NCI-H446 treated with DMSO at 0.1 percent for 48 hours (cell line): Measurements from ENCODE around the gene TSHZ2.

Experiments used
- DNase-seq: peaks from one replicate; lab custom pipeline; 2025; lab: John Stamatoyannopoulos, UW

The TSHZ2 gene

DNA sequence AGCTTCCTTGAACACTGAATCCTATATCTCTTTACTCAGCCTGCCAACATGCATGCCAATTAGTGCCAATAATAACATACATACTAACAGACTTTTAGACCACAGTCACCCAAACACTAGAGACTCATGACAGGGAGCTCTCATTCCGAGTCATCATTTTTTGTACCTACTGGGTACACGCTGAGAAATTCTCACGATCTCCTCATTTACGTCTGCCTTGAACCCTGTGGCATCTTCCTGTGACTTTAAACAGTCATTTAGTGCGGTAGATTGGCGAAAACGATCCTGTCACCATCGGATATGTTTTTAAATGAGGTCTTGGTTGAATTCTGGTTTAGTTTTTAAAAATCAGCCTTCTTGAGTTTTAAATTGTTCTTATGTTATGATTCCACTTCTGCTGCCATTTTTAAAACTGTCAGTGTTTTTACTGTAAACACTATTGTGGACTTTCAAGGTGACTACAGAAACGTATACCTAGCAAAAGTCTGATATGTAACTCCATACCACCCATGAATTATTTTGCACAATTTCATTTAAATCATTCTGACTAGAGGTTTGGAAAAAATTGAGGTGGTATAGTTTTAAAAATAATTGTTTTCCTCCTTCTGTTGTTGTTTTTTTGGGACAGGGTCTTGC lies 275.4 kb downstream of the TSHZ2 start:
- DNase-seq = no peak

DNA sequence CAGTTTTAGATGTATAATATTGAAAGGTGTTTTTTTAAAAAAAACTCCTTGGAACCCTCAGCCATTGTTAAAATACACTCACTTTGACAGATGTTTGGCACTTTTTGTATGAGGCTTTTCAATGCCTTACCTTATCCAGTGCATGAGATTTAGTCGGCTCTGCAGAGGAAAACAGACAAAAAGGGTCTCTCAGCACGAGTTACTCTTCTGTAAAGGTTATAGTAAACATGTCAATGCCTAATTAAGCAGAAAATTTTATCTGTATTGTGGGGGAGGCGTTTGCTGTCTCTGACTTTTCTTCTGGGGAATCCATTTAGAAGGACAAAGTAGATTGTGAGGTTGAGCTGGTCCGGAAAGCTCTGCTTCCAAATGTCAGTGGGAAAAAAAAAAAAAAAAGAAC lies 278.3 kb downstream of the TSHZ2 start:
- no peak for DNase-seq

DNA sequence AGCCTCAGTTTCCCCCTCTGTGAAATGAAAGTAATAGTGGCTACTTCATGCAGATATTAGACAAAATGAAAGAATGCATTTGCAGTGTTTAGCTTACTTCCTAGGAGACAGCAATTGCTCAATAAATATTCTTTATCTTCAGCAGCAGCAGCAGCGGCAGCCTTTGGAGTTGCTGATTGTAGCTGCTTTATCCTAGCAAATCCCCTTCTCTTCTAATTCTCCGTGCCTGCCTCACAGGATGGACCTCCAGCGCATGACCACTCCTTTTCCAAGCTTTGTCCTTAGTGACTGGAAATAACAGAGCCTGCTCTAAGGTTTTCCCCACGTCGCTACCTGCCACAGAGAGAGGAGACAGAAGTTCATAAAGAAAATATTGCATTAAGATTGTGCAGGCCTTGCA lies 279.8 kb downstream of the TSHZ2 start:
- no peak for DNase-seq

DNA sequence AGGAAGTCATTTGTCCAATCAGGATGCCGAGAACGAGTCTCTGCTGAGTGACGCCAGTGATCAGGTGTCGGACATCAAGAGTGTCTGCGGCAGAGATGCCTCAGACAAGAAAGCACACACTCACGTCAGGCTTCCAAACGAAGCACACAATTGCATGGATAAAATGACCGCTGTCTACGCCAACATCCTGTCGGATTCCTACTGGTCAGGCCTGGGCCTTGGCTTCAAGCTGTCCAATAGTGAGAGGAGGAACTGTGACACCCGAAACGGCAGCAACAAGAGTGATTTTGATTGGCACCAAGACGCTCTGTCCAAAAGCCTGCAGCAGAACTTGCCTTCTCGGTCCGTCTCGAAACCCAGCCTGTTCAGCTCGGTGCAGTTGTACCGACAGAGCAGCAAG lies 281.5 kb downstream of the TSHZ2 start:
- no peak for DNase-seq

DNA sequence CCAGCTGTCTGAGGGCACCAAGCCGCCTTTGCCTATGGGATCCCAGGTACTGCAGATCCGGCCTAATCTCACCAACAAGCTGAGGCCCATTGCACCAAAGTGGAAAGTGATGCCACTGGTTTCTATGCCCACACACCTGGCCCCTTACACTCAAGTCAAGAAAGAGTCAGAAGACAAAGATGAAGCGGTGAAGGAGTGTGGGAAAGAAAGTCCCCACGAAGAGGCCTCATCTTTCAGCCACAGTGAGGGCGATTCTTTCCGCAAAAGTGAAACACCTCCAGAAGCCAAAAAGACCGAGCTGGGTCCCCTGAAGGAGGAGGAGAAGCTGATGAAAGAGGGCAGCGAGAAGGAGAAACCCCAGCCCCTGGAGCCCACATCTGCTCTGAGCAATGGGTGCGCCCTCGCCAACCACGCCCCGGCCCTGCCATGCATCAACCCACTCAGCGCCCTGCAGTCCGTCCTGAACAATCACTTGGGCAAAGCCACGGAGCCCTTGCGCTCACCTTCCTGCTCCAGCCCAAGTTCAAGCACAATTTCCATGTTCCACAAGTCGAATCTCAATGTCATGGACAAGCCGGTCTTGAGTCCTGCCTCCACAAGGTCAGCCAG lies 283.0 kb downstream of the TSHZ2 start:
- DNase-seq = no peak

DNA sequence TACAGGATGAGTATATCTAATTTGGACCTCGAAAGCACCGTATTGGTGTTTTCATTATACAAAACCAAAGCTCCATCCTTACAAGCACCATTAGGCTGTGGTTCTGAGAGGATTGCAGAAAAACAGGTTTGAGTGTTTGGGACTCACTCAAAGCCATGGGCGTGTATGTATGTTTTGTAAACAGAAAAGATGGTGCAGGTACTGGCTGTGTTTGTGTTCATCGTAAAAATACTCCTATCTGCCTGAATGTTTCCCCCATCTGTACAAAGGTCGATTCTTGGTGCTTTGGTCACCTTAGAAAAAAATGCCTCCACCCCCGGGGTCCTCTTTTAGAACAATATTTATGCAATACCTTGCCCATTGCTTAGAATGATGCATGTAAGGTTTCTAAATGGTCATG lies 286.6 kb downstream of the TSHZ2 start:
- DNase-seq = no peak

DNA sequence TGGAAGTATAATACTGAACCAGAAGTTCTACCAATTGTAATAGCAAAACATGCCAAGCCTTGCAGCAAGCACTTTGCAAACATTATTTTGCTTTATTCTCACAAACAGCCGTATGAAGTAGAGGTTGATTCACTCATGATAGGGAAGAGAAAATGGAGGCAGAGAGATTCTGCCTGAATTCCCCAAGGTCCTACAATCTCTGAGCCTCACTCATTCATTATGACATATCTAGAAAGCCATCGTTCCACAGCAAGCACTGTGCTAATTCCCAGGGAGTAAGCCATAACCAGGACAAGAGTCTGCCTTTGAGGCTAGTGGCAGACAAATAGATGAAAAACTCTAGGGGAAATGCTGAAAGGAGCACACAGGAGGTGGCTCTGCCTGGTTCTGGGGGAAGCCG lies 288.0 kb downstream of the TSHZ2 start:
- DNase-seq = no peak

DNA sequence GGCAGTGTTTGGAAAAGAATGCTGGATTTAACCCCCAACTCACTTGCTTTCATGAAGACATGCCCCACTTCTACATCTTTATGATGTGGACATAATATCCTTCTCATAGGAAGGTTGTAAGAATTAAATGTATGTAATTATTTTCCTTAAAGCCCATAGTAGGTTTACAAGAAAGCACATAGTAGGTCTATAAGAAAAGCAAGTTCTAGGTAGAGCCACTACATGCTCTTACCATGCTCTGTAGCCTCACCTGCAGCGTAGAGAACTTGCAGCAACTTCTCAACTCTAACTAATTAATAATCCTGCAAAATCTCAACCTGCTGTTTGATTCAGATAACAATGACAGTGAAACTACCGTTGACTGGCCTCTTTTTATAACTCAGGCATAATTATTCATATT lies 288.4 kb downstream of the TSHZ2 start:
- DNase-seq = no peak

DNA sequence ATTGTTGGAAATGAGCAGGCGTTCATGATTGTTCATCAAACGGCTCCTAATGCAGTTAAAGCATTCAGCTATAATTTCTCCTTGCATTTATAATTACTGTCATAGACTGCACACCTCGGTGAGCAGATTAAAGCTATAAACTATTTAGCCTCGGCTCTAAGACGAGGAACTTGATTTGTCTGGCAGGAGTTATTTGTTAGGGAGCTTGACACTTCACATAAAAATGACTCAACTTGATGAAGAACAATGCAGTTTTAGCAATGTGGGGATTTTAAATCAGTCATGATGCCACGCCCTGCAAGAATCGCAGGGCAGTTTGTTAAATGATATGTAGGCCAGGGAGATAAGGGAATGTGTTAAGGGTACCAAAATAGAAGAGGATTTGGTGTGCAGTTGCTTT lies 290.2 kb downstream of the TSHZ2 start:
- DNase-seq = no peak

DNA sequence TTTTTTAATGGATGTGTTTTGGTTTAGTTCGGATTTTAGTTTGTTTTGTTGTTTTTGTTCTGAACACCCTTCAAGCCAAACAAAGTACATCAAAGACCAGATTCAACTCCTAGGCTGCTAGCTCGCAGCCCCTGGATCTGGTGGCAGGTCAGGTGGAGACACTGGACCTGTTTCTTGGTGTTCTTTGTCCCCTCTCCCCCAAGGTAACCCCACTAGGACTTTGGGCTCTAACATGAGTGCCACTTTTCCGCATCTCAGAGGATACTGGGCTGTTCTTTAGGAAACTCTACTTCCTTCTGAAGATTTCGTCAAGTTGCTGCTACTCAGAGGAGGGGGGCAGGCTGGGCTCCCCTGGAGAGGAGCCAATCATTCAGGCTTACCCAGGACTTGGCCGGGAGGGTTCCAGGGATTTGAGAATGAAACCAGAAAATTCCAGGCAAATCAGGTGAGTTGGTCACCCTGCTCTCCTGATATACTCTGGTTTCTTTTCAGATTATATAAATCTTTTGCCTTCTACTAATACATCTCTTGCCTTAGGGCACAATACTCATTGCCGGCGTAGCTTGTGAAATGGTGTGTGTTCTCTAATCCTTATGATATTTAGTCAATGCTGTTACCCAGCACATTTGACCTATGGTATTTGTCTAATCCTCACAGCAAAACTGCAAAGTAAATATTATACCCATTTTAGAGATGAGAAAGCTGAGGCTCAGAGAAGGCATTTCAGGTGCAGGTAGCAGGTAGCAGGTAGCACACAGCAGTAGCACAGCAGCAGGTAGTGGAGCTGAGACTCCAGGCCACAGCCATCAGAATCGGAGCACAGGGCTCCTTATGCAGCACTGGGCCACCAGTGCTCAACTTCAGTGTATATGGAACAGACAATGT lies 291.6 kb downstream of the TSHZ2 start:
- DNase-seq = no peak

DNA sequence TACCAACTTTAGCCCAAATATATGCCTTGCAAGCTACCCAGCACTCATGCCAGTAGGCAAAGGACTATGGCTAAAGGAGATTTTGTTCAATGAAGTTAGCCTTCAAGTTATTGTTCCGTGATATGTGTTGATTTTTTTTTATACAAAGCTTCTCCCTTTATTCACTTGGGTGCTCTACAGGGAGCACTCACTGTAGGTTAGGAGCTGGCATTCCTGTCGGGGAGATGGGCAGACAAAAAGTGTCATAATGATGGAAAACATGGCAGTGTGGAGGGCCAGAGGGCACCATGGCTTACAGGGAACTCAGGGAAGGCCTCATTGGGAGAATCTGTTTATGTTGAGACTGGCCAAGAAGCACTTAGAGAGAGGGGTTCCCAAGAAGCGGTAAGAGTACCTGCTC lies 292.4 kb downstream of the TSHZ2 start:
- no peak for DNase-seq

DNA sequence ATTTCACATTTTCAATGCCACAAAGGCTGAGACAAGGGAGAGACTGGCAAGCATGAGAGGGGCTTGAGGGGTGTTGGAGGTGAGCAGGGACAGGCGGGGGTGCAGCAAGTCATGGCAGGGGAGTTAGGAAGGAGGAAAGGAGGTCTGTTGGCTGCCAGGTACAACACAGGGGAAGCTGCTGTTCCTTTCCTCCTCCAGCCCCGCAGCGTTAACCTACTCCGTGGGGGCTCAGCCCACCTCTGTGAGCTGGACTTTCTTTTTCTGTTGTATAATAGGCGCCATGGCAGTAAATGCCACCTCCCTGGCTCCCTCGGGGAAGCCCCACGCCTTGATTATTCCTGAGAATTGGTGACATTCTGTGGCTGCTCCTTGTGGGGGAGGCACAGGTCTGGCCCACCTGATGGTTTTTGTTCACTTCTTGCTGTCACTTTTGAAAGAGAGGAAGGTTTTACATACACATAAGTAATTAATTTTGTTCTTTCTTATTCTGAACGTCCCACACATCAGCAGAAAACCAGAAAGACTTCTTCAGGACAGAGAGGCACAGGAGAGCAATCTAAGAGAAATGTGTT lies 293.2 kb downstream of the TSHZ2 start:
- DNase-seq = no peak

DNA sequence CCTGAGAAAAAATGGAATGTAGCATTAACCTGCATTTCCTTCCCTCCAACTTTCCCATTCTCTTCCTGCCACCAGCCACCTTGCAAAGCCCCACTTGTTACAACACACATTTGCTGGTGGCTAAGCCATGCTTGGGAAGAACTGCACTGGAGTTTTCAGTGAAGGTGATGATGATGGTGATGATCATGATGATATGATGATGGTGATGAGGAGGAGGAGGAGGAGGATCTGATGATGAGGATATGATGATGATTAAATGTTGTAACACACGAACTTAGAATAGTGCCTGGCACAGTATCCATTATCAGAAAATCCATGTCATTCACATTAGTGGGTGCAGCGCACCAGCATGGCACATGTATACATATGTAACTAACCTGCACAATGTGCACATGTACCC lies 297.2 kb downstream of the TSHZ2 start:
- no peak for DNase-seq

DNA sequence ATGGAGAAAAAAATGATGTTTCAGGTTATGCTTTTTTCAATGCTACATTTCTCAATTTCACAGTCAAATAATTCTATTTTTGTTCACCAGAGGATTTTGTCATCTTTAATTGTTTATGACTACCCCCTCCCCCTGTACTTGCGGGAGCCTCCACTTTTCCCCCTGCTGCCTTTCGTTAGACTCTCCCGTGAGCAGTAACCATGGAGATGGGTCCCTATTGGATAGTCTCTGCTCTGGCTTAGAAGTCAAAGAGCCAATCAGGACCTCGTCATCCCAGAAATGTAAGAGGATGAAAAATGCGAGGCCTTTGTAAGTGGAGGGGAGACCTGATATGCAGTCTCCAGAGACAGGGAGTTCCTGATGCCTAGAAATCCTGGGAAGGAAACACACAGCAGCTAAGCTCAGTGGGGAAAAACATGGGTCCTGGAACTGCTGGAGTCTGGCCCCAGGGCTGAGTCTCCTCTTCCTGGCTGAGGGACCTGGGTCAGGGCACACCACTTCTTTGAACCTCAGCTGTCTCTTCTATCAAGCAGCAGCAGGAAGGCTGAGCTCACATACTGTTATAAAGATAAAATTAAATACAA lies 298.7 kb downstream of the TSHZ2 start:
- no peak for DNase-seq

DNA sequence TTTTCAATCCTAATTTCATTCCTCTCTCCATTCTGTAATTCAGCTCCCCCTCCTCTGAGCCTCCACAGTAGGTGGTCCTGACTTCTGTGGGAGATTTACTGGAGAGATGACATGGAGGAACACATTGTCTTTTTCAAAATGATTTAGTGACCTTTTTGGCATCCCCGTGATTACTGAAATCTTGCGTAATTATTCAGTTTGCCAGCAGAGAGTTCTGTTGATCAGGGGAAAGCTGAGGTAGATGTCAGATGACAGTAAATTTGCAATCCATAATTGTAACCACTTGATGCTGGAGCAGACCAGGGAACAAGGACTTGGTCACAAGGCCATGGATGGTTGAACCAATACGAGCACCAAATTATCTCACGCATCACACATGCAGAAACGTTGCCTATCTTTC lies 302.2 kb downstream of the TSHZ2 start:
- no peak for DNase-seq

DNA sequence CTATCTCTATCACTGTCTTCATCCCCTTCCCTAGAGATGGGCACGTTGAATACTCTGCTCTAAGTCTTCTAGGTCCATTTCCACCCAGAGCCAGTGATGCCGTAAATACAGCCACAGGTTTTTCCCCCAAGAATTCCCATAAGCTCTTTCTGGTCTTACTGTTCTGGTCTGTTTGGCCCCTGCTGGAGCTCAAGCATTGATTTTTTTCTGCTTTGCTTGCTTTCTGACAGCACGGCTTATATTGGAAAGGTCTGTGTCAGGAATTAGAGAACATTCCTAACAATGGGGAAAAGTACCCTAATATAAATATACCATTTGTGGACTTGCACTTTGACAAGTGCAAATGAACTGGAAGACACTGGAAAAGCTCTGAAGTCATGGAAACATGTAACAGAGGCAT lies 302.6 kb downstream of the TSHZ2 start:
- DNase-seq = no peak

DNA sequence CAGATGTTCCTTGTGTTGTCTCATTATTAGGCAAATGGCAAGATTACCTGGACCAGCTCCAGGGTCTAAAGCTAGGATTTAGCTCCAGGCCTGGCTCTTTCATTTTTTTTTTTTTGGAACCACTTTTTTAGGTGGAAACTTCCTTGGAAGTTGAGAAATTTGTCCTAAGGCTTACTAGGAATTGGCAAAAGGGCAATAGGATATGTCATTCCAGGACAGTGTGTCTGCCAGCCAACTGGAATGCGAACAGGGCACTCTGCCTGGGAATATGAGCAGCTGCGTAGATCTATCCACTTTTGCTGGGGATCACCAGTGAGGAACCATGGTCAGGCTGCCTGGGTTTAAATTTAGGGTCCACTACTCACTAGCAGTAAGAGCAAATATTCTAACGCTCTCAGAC lies 304.0 kb downstream of the TSHZ2 start:
- no peak for DNase-seq

DNA sequence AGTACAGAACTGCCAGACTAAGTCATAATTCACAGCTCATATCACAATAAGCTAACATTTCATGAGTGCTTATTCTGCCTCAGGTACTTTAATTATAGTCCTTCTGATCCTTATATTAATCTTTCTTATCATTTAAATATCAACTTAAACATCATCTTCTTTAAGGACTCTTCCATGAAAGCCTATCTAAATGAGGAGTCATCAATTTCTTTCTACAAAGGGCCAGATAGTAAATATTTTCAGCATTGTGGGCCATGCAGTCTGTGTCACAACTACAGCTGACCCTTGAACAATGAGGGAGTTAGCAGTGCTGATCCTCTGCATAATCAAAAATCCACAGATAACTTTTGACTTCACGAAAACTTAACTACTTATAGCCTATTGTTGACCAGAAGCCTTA lies 306.4 kb downstream of the TSHZ2 start:
- DNase-seq = no peak

DNA sequence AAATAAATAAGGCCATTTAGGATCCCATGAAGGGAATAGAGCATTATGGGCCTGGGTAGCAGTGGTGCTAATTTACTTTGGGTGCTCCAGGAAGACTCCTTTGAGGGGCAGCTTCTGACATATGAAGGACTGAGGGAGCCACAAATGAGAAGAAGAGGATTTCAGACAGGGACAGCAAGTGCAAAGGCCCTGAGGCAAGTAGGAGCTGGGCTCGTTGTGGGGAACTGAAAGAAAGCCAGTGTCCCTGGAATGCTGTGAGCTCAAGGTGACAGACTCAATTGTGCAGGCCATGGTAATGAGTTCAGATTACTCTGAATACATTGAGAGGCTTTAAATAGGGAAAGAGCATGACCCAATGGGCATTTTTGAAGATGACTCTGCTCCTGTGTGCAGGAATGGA lies 307.6 kb downstream of the TSHZ2 start:
- no peak for DNase-seq

DNA sequence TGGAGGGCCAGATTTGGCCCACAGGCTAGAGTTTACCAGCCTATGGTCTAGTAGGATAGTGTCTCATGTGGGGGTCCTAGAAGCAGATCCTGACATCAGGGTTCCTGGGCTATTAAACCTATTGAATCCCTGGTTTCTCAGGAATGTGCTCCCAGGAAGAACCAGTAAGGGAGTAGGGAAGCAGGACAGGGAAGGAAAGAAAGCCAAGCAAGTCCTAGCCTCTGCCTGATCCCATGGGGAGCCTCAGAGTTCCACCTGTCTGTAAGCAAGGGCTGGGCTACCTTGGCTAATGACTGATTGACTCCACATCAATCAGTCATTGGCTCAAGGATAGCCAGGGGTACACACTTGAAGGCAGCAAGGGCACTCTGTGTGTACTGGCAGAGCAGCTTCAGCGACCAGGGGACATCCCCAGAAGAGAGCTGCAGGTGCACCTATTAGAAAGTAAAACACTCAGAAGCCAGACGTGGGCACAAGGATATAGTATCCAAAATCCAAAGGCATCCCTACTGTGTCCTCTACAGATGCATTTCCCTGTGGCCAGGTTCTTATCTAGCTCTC lies 309.5 kb downstream of the TSHZ2 start:
- no peak for DNase-seq

DNA sequence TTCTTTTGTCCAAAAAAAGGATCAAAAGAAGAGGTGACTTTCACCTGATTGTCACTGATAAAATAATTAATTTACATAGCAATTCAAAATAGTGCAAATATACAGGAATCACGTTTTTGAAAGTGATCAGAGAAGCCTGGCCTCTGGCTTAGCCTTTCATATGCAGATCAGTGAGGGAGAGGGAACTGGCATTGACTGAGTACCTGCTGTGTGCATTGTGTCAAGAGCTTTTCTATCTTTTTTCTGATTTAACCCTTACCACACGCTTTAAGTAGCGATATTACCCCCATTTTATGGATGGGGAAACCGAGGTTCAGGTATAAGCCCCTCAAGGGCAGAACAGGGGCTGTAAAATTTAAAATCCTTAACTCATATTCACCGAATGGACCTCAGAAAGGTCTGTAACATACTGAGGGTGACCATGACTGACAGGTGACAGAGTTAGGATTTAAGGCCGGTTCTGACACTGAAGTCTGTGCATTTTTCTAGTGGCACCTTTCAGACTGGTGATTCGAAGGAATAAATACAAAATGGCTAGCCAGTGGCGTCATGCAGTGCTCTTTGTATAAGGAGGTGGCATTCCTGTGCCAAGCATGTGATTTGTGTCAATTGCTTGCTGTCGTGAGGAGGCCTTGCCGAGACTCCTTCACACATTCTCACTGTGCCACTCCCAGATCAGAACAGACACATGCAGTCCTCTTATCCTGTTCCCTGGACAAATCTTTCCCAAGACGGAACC lies 310.2 kb downstream of the TSHZ2 start:
- DNase-seq = no peak

DNA sequence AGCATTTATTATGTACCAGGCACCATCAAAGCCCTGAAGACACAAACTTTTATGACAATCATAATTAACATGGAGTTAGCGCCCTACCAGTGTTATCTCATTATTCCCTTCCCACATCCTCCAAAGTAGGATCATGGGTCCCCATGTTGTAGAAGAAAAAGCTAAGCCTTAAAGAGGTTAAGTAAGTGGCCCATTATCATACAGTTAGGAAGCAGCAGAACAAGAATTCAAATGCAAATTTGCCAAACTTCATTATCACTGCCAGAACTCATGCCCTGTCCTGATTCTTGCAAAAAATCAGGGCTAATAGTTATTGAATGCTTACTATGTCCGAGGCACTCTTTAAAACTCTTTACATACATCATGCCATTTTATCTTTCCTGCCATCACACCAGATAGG lies 310.9 kb downstream of the TSHZ2 start:
- DNase-seq = no peak
